Measurements from ENCODE around the gene HMSD. TPM values are rescaled to one million over a fixed set of nuclear protein-coding genes. Genes with fewer than 3 reads are reported as not detected.

HMSD gene
- total RNA-seq, 4 donors from 2014 or later, result 0.34 TPM; not detected in 3

- intact Hi-C loops (cut with DNase I), result no loop called here
- H3K9me3 ChIP-seq, result no peaks in the 10 kb centered on the region
- peaks cover 0 to 4% of the 10 kb centered on the region in 2 donors for H3K4me1 ChIP-seq
- no peak overlapping the region for H3K27ac ChIP-seq
- no peaks in the 10 kb centered on the region for H3K27me3 ChIP-seq
- H3K36me3 ChIP-seq, result peaks cover 1 to 4% of the 10 kb centered on the region in 2 donors
- 91 to 95% methylated on average over 3 of the region's 3 CpGs for WGBS, 2 donors
- no peak overlapping the region for H3K4me3 ChIP-seq (replicated peaks in 1 of 3)
- DNase-seq, result no peak
- TF ChIP-seq CTCF (IDR thresholded peaks at IDR 0.05), result no peak
- TF ChIP-seq POLR2A (IDR thresholded peaks at IDR 0.05), result no peak
Measured at GRCh38 chr18:63977040-63977439, 27.9 kb downstream of the HMSD start.

- intact Hi-C loops (cut with DNase I), result no loop called here
- Histone ChIP-seq H3K4me1 (peaks cover 0 to 4% of the 10 kb centered on the region in 2 donors), H3K36me3 (peaks cover 8 to 14% of the 10 kb centered on the region in 2 donors), H3K4me3 (replicated peaks in 1 of 3) (no peak overlapping the region), H3K27me3 (no peaks in the 10 kb centered on the region), H3K9me3 (no peaks in the 10 kb centered on the region), H3K27ac (peak overlapping the region in 2 of 3 donors; percentile 41 to 64)
- TF ChIP-seq POLR2A (IDR thresholded peaks at IDR 0.05) (no peak), CTCF (IDR thresholded peaks at IDR 0.05) (peak; percentile 56 to 82 (median 77))
- 4 to 15% methylated on average over 6 of the region's 6 CpGs for WGBS, 2 donors
- peak; percentile 52 to 57 for DNase-seq
Measured at GRCh38 chr18:63979409-63979920, 30.4 kb downstream of the HMSD start.

GRCh38 chr18:63980027-63980426 lies 30.9 kb downstream of the HMSD start:
- TF ChIP-seq POLR2A (IDR thresholded peaks at IDR 0.05) (no peak), CTCF (IDR thresholded peaks at IDR 0.05) (no peak)
- no peaks in the 10 kb centered on the region for H3K9me3 ChIP-seq
- WGBS, 2 donors, result 68 to 77% methylated on average over 7 of the region's 7 CpGs
- H3K4me1 ChIP-seq, result peaks cover 0 to 4% of the 10 kb centered on the region in 2 donors
- H3K36me3 ChIP-seq, result peaks cover 8 to 14% of the 10 kb centered on the region in 2 donors
- intact Hi-C loops (cut with DNase I), result no loop called here
- DNase-seq, result no peak
- H3K27ac ChIP-seq, result peak overlapping the region in 2 of 3 donors; percentile 41 to 64
- H3K27me3 ChIP-seq, result no peaks in the 10 kb centered on the region
- no peak overlapping the region for H3K4me3 ChIP-seq (replicated peaks in 1 of 3)

- TF ChIP-seq POLR2A (IDR thresholded peaks at IDR 0.05) (no peak), CTCF (IDR thresholded peaks at IDR 0.05) (no peak)
- H3K36me3 ChIP-seq, result peaks cover 8 to 14% of the 10 kb centered on the region in 2 donors
- H3K27ac ChIP-seq, result no peak overlapping the region
- no peak overlapping the region for H3K4me3 ChIP-seq (replicated peaks in 1 of 3)
- no peaks in the 10 kb centered on the region for H3K9me3 ChIP-seq
- DNase-seq, result no peak
- H3K4me1 ChIP-seq, result peaks cover 0 to 4% of the 10 kb centered on the region in 2 donors
- no peaks in the 10 kb centered on the region for H3K27me3 ChIP-seq
- intact Hi-C loops (cut with DNase I), result no loop called here
- 83 to 93% methylated on average over 6 of the region's 6 CpGs for WGBS, 2 donors
Measured at GRCh38 chr18:63980896-63981460, 31.9 kb downstream of the HMSD start.

- TF ChIP-seq CTCF (IDR thresholded peaks at IDR 0.05) (no peak), POLR2A (IDR thresholded peaks at IDR 0.05) (no peak)
- intact Hi-C loops (cut with DNase I), result no loop called here
- peaks cover 8 to 14% of the 10 kb centered on the region in 2 donors for H3K36me3 ChIP-seq
Measured at GRCh38 chr18:63981719-63982118, 32.6 kb downstream of the HMSD start.

More at GRCh38 chr18:63981719-63982118, 32.6 kb downstream of the HMSD start:
- H3K4me1 ChIP-seq, result peaks cover 0 to 4% of the 10 kb centered on the region in 2 donors
- no peak overlapping the region for H3K27ac ChIP-seq
- H3K9me3 ChIP-seq, result no peaks in the 10 kb centered on the region
- WGBS, 2 donors, result 62 to 76% methylated on average over 2 of the region's 2 CpGs
- no peak for DNase-seq
- H3K4me3 ChIP-seq (replicated peaks in 1 of 3), result no peak overlapping the region
- H3K27me3 ChIP-seq, result no peaks in the 10 kb centered on the region
